ENCODE results near the gene GALC.
A peak's percentile ranks its signal among the peaks of the same experiment; 100 is the strongest.
"Not testable (repeated sequence)": the region's sequence is repeated elsewhere in the genome, so short reads cannot be mapped to it uniquely, and the experiment has no call there.

GALC gene

DNA sequence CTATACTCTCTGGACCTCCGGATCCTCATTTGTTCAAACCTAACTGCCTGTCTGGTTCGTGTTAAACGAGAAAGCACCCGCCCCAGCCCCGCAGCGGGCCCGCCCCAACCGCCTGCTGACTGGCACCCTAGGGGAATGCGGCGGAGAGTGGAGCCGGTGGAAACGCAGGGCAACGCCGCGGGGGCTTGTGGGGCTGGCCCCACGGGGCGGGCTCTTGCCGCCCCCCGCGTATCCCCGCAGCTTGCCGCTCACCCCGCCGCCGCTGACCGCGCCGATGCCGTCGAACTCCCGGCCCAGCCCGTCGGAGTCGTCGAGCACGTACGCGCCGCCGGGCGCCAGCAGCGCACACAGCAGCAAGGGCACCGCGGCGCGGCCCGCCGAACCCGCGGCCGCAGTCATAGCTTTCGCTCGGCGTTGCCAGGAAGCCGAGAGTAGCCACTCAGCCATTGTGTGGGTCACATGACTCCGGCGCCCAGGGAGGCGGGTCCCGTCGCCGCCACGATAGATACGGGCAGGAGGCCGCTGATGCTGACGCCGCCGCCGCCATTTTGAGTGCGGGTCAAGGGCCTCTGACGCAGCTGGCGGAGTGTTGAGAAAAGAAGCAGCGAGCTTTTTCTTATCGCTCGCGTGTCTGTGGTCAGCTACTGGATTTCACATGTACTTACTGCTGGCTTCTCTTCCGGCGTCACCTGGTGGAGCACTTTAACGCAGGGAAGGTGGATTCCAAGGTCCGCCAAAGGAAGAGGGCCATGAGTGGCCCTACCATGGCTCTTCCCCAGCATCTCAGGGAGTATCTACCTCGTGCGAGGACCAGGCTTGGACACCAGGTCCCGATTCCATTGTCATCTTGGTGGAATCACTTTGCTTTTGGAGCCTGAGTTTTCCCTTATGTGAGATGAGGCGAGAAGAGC, at the start of gene GALC:
Gene GALC, minus strand, starts transcription at position 465 of the 911 bp plus-strand sequence. Its CDS starts 18 bp downstream, at position 447.
- H3K4me3 ChIP-seq (ENCODE audit: low read depth, low read length): peak within 1 kb of the TSS; percentile 70

GRCh38 chr14:88040146-88040545, 47.2 kb upstream of the GALC start:
- H3K4me3 ChIP-seq (ENCODE audit: low read depth, low read length): no peak overlapping the region

- no peak overlapping the region for H3K4me3 ChIP-seq (ENCODE audit: low read depth, low read length)
Observed at GRCh38 chr14:88039197-88039596, 46.2 kb upstream of the GALC start.

DNA sequence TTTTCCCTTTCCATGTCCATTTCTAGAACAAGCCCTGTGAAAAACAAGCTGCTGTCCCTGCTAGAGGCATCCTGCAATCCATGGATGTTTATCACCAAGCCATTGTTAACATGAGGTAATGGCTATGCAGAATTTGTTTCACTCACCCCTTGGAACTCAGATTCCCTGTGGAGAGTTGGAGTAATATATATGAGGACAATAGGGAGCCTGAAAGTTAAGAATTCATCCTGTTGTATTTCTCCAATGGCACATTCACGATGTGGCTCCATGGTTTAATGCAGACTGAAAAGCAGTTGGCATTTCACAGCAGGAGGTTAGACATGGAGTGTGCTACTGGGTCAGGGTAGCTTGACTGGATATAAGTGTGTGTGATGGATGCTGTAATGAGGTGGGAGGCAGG, 44.3 kb upstream of the GALC start:
- H3K4me3 ChIP-seq (ENCODE audit: low read depth, low read length): no peak overlapping the region

- no peak overlapping the region for H3K4me3 ChIP-seq (ENCODE audit: low read depth, low read length)
Observed at GRCh38 chr14:88036422-88036821, 43.4 kb upstream of the GALC start.

DNA sequence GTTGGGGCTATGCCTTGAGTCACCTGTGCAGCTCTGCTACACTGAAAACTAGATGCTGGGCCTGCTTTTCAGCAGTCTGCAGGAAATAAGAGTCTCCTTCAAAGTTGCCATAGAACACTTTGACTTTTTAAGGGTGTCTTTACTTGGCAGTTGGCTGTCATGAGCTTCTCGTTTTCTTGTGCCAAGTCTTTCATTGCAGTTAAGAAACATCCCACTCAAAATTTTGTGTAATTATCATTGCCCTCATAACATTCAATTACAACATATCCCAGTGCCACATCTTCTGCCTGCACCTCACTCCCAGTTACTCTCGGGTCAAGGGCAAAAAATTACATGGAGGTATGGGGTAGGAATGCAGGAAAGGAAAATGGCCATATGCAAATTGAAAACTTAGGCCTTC, 41.1 kb upstream of the GALC start:
- H3K4me3 ChIP-seq (ENCODE audit: low read depth, low read length): no peak overlapping the region

DNA sequence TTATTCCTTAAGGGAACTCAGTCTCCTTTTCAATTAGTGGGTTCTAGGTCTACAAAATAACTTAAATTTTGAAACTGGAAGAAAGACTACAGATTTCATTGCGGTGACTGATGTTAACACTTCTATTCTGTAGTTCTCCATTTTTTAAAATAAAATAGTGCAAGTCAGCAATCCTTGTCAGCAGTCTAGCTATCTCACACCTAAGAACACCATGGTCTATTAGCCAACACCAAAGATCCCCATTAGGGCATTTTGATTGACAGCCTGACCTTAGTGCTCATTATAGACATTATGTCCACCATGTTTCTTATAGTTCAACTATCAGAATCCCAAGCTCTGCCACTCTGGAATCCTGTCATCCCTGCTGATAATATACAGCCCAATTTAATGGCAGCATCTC, 39.4 kb upstream of the GALC start:
- no peak overlapping the region for H3K4me3 ChIP-seq (ENCODE audit: low read depth, low read length)

DNA sequence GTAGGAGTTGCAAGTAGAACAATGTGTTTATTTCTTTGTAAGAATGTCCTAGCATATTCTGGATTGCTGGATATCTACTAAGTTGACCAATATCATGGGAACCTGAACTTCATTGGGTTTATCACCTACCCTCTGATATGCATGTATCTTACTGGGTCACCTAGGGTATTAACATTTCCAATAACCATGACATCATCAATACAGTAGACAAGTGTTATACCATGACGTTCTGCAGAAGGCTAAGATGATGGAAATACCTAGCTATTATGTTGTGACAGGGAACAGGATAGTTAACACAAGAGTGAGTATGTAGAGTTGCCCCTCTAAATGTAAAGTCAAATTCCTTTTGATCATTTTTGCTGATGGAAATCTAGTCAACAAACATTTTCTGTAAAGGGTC, 37.9 kb upstream of the GALC start:
- no peak overlapping the region for H3K4me3 ChIP-seq (ENCODE audit: low read depth, low read length)

DNA sequence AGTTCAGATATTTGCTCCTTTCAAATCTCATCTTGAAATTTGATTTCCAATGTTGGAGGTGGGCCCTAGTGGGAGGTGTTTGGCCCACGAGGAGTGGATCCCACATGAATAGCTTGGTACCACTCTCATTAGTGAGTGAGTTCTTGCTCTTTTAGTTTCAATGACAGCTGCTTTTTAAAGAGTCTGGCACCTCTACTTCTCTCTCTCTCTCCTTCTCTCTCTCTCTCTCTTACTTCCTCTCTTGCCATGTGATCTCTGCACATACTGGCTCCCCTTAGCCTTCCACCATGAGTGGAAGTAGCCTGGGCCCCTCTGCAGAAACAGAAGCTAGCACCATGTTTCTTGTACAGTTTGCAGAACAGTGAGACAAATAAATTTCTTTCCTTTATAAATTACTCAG, 37.1 kb upstream of the GALC start:
- no peak overlapping the region for H3K4me3 ChIP-seq (ENCODE audit: low read depth, low read length)

- H3K4me3 ChIP-seq (ENCODE audit: low read depth, low read length): no peak overlapping the region
Observed at GRCh38 chr14:88029500-88029899, 36.5 kb upstream of the GALC start.

DNA sequence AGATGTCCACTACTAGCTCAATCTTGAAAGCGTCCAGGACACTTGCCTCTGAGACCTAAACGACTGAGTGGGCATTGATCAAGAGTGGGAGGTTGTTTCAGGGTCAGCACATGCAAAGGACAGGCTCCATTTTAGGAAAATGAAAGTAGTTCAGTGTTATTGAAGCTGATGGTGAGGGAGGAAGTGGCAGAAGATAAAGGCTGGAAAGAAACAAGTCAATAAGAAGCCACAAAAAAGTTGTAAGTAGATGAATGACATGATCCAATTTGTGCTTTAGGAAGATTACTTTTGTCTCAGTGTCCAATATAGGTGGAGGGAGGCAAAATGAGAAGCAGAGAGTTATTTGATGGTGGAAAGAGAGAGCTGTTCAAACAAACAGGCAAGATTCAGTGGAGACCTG, 33.9 kb upstream of the GALC start:
- no peak overlapping the region for H3K4me3 ChIP-seq (ENCODE audit: low read depth, low read length)

- H3K4me3 ChIP-seq (ENCODE audit: low read depth, low read length): no peak overlapping the region
Observed at GRCh38 chr14:88025313-88025712, 32.3 kb upstream of the GALC start.

- H3K4me3 ChIP-seq (ENCODE audit: low read depth, low read length): not testable (repeated sequence)
Observed at GRCh38 chr14:88024252-88025086, 31.5 kb upstream of the GALC start.

DNA sequence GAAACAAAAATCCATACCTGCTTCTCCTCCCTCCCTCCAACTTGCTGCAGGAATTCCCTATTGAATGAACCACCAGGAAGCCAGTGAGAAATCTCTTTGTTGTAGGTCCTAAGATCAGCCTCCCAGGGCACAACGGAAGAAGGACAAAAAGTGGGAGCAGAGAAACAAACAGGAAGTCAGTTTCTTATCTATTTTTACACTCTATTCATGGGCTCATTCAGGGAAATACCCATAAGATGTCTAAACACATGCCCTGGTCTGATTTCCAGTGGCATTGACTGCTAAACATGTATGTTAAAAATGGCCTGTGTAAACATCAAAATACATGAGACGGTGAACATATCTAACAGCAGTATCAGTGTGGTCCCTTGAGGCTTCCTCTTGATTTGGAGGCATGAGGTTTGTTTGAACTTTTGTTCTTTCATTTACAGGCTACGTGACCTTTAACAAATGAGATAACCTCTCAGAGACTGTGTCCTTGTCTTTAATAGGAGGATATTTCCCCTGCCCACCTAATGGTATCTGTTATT, 30.7 kb upstream of the GALC start:
- H3K4me3 ChIP-seq (ENCODE audit: low read depth, low read length): no peak overlapping the region

- no peak overlapping the region for H3K4me3 ChIP-seq (ENCODE audit: low read depth, low read length)
Observed at GRCh38 chr14:88017535-88017934, 24.6 kb upstream of the GALC start.

DNA sequence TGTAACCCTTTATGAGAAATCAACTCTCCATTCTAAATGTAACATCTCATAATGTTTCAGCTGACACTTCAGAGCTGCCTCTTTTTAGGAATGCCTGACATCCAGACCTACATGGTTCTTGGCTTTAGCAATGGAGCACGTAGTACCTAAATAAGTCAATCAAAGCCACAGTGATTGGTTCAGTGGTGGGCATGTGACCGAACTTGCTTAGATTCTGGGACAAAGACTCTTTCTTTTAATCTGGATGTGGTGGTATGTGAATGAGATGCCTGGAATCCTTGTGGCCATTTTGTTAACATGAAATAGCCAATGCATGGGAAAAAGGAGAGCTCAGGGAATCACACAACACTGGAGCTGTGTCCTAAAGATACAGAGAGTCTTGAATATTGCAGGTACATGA, 23.8 kb upstream of the GALC start:
- no peak overlapping the region for H3K4me3 ChIP-seq (ENCODE audit: low read depth, low read length)

GRCh38 chr14:88013750-88014349, 20.9 kb upstream of the GALC start:
- no peak overlapping the region for H3K4me3 ChIP-seq (ENCODE audit: low read depth, low read length)

DNA sequence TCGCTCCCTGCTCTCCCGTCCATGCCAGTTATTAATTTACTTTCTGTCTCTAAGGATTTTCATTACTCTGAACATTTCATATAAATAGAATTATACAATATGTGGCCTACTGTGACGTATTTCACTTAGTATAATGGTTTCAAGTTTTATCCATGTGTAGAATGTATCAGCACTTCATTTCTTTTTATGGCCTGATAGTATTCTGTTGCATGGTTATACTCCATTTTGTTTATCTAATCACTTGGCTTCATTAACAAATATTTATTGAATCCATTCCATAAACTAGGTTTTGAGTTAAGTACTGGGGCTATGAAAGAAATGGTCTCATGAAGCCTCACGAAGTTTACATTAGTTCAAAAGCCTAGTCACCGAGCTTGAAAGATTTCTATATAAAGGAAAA, 19.5 kb upstream of the GALC start:
- no peak overlapping the region for H3K4me3 ChIP-seq (ENCODE audit: low read depth, low read length)

GRCh38 chr14:88010331-88010730, 17.3 kb upstream of the GALC start:
- H3K4me3 ChIP-seq (ENCODE audit: low read depth, low read length): no peak overlapping the region

DNA sequence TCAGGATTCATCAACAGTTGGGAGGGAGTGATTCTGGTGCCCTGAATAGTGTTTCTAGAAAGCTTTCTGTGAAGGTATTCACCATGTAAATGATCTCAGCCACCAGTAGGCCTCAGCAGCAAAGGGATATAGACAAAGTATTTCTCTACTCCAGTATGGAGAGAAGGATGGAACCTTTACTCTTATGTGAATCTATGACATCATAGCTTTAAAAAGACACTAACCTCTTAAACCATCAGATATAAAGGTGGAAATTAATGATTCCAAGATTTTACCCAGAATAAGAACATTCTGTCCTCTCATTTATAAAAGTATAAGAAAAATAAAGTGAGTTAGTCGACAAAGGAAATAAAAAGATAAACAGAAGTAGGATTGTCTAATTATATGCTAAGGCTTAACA, 16.5 kb upstream of the GALC start:
- H3K4me3 ChIP-seq (ENCODE audit: low read depth, low read length): no peak overlapping the region

DNA sequence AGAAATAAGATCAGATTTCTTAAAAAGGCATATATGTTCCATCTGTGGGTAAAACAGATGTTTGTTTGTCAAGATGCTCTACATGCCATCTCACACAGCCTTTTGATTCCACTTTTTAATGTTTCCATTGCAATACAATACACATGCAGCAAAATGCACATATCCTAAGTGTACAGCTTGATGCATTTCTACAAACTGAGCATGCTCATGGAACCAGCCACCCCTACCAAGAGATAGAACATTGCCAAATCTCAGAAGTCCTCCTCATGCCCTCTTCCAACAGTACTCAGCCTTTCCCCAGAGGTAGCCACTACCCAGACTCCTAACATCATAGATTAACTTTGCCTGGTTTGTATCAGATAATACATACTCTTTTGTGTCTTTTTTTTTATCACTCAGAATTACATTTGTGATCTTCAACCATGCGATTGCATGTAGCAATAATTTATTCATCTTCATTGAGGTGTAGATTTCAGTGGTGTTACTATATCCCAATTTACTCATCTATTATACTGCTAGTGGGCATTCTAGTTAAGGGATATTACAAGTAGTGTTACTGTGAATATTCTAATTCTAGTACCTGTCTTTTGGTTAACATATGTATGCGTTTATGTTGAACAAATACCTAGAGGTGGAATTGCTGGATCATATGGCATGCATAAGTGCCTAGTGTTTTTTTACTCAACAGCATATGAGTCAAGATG, 15.2 kb upstream of the GALC start:
- H3K4me3 ChIP-seq (ENCODE audit: low read depth, low read length): no peak overlapping the region
